ENCODE measurements around the gene FSIP1. TPM values are rescaled to one million over a fixed set of nuclear protein-coding genes. Genes with fewer than 3 reads are reported as not detected.

FSIP1 gene
- total and polyA plus RNA-seq, 7 donors: 1.1 to 12.6 (median 1.4) TPM

DNA sequence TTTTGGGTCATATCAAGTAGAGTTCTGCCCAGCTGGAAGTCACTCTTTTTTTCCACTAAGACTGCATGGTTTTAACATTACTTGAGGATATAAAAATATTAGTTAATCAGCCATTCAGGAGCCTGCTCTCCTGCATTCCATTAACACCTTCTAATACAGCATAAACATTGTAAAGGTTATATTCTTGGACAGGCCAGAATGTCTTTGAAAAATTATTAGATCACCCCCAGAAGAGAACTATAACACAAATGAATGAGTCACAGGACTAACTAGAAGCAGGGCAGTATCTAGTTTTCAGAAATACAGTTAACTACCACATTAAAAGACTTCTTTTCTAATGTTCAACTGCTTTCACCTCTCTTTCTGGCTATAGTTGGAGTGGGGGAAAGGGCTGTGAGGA is 120.9 kb downstream of the FSIP1 start:
- Histone ChIP-seq H3K27me3 (no peaks in the 10 kb centered on the region), H3K36me3 (no peaks in the 10 kb centered on the region), H3K27ac (peak overlapping the region in 3 of 4 donors; percentile 6 to 17 (median 14)), H3K9me3 (no peaks in the 10 kb centered on the region), H3K4me3 (no peak overlapping the region), H3K4me1 (peaks cover 0 to 44% (median 21%) of the 10 kb centered on the region in 4 donors)
- DNase-seq: no peak
- no peak for TF ChIP-seq POLR2A (IDR thresholded peaks at IDR 0.05)
- no peak for TF ChIP-seq EP300 (IDR thresholded peaks at IDR 0.05)
- TF ChIP-seq, protein P1, sequence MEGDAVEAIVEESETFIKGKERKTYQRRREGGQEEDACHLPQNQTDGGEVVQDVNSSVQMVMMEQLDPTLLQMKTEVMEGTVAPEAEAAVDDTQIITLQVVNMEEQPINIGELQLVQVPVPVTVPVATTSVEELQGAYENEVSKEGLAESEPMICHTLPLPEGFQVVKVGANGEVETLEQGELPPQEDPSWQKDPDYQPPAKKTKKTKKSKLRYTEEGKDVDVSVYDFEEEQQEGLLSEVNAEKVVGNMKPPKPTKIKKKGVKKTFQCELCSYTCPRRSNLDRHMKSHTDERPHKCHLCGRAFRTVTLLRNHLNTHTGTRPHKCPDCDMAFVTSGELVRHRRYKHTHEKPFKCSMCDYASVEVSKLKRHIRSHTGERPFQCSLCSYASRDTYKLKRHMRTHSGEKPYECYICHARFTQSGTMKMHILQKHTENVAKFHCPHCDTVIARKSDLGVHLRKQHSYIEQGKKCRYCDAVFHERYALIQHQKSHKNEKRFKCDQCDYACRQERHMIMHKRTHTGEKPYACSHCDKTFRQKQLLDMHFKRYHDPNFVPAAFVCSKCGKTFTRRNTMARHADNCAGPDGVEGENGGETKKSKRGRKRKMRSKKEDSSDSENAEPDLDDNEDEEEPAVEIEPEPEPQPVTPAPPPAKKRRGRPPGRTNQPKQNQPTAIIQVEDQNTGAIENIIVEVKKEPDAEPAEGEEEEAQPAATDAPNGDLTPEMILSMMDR (IDR thresholded peaks at IDR 0.05): no peak
- no peak for TF ChIP-seq POLR2AphosphoS5 (IDR thresholded peaks at IDR 0.05)
- intact Hi-C loops (cut with DNase I): no loop called here

DNA sequence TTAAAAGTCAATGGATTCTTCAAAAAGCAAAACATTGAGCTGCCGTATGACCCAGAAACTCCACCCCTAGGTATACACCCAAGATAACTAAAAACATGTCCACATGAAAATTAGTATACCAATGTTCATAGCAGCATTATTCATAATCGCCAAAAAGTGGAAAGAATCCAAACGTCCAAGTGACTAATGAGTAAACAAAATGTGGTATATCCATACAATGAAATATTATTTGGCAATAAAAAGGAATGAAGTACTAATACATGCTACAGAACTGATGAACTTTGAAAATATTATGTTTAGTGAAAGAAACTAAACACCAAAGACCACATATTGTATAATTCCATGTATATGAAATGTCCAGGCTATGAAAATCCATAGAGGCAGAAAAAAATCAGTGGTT is 123.9 kb downstream of the FSIP1 start:
- H3K27ac ChIP-seq: no peak overlapping the region
- DNase-seq: no peak
- TF ChIP-seq POLR2AphosphoS5 (IDR thresholded peaks at IDR 0.05) (no peak), POLR2A (IDR thresholded peaks at IDR 0.05) (no peak), EP300 (IDR thresholded peaks at IDR 0.05) (no peak)
- TF ChIP-seq, protein P1 (IDR thresholded peaks at IDR 0.05): no peak
- no peaks in the 10 kb centered on the region for H3K9me3 ChIP-seq
- intact Hi-C loops (cut with DNase I): no loop called here
- H3K36me3 ChIP-seq: no peaks in the 10 kb centered on the region
- peaks cover 0 to 14% (median 11%) of the 10 kb centered on the region in 4 donors for H3K4me1 ChIP-seq
- no peaks in the 10 kb centered on the region for H3K27me3 ChIP-seq
- WGBS, 2 donors: 95 to 97% methylated on average over 3 of the region's 3 CpGs
- no peak overlapping the region for H3K4me3 ChIP-seq

DNA sequence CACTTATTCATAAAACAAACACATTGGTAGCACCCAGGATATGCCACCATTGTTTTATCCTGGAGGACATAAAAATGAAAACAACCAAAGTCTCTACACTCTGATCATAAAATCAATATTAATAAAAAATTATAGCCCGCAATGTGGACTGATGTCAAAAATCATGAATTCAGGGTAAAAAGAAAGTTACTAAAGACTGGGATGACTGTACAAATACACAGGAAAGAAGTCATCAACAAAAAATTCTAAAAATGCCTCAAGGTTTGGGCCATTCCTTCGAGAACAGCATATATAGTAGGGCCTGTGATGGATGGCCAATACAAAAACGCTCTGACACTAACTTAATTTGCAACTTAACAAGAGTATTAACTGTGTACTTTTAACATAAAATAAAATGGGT is 125.0 kb downstream of the FSIP1 start:
- DNase-seq: no peak
- H3K9me3 ChIP-seq: no peaks in the 10 kb centered on the region
- no peak overlapping the region for H3K27ac ChIP-seq
- no peaks in the 10 kb centered on the region for H3K27me3 ChIP-seq
- no peaks in the 10 kb centered on the region for H3K36me3 ChIP-seq
- no peak overlapping the region for H3K4me3 ChIP-seq
- intact Hi-C loops (cut with DNase I): no loop called here
- 90 to 95% methylated on average over 3 of the region's 3 CpGs for WGBS, 2 donors
- H3K4me1 ChIP-seq: peaks cover 0 to 11% (median 7%) of the 10 kb centered on the region in 4 donors
- TF ChIP-seq POLR2A (IDR thresholded peaks at IDR 0.05) (no peak), POLR2AphosphoS5 (IDR thresholded peaks at IDR 0.05) (no peak), EP300 (IDR thresholded peaks at IDR 0.05) (no peak)
- TF ChIP-seq, protein P1 (IDR thresholded peaks at IDR 0.05): no peak

DNA sequence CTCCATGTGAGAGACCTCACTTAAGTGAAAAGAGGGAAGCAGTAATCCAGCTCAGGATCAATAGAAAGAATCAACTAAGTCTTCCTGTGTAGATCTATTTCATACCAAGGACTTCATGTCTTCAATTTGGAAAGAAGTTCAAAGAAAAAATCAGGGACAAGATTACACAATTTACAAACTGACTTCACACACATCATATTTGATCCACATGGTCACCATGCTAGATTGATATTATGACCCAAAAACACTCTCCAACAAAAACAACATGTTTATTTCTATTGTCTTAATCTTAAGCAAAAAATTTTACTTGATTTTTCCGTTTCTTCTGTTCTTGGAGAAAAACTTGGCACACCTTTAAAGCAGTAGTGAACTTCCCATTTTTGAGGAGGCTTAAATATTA is 125.5 kb downstream of the FSIP1 start:
- Histone ChIP-seq H3K4me1 (peaks cover 0 to 14% (median 9%) of the 10 kb centered on the region in 4 donors), H3K27ac (no peak overlapping the region), H3K9me3 (no peaks in the 10 kb centered on the region), H3K27me3 (no peaks in the 10 kb centered on the region), H3K36me3 (no peaks in the 10 kb centered on the region), H3K4me3 (no peak overlapping the region)
- intact Hi-C loops (cut with DNase I): no loop called here
- 89 to 94% methylated on average over 1 of the region's 1 CpG for WGBS, 2 donors
- TF ChIP-seq, protein P1 (IDR thresholded peaks at IDR 0.05): no peak
- TF ChIP-seq POLR2A (IDR thresholded peaks at IDR 0.05) (no peak), EP300 (IDR thresholded peaks at IDR 0.05) (no peak), POLR2AphosphoS5 (IDR thresholded peaks at IDR 0.05) (no peak)
- DNase-seq: no peak

DNA sequence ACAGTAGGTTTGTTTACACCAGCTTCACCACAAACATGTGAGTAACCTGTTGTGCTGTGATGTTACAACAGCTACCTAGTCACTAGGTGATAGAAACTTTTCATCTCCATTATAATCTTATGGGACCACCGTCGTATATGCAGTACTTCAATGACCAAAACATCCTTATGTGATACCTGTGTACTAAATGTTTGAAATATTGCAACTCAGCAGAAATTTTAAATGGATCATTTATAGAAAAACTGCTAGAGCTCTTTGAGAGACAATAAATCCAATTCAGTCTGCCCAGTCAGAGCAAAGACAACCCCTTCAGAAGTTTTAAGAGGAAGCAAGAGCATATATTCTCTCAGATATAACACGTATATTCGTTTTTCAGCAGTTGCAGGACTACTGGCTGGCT is 128.3 kb downstream of the FSIP1 start:
- no peak overlapping the region for H3K27ac ChIP-seq
- WGBS, 2 donors: 91 to 94% methylated on average over 4 of the region's 4 CpGs
- H3K36me3 ChIP-seq: no peaks in the 10 kb centered on the region
- H3K4me3 ChIP-seq: no peak overlapping the region
- H3K9me3 ChIP-seq: no peaks in the 10 kb centered on the region
- TF ChIP-seq, protein P1 (IDR thresholded peaks at IDR 0.05): no peak
- TF ChIP-seq POLR2A (IDR thresholded peaks at IDR 0.05): no peak
- no peak for TF ChIP-seq POLR2AphosphoS5 (IDR thresholded peaks at IDR 0.05)
- TF ChIP-seq EP300 (IDR thresholded peaks at IDR 0.05): no peak
- DNase-seq: no peak
- peaks cover 0 to 25% (median 17%) of the 10 kb centered on the region in 4 donors for H3K4me1 ChIP-seq
- intact Hi-C loops (cut with DNase I): no loop called here
- H3K27me3 ChIP-seq: no peaks in the 10 kb centered on the region

Data from sigmoid colon (tissue), 7 donors.